ENCODE data around the gene RASGEF1B.
A peak's percentile ranks its signal among the peaks of the same experiment; 100 is the strongest.

Gene RASGEF1B

GRCh38 chr4:81465406-81466340 lies 6.0 kb downstream of the RASGEF1B start:
- no peak for DNase-seq

DNA sequence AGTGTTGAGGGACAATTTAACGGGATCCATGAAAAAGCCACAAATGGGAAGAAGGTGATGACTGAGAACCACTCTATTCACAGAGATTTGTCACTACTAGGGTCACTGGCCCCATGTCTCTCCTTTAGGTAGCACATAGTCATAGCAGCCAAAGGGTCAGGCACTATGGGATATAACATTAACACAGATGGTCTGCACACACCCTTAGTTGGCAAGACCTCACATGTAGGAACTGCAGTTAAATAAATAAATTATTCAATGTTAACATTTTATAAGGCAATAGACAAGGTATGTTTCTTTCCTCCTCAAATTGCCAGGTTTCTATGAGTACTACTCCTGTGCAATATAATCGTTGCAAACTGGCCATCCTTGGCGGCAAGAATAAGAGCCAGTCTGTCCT lies 10.9 kb downstream of the RASGEF1B start:
- no peak for DNase-seq

DNA sequence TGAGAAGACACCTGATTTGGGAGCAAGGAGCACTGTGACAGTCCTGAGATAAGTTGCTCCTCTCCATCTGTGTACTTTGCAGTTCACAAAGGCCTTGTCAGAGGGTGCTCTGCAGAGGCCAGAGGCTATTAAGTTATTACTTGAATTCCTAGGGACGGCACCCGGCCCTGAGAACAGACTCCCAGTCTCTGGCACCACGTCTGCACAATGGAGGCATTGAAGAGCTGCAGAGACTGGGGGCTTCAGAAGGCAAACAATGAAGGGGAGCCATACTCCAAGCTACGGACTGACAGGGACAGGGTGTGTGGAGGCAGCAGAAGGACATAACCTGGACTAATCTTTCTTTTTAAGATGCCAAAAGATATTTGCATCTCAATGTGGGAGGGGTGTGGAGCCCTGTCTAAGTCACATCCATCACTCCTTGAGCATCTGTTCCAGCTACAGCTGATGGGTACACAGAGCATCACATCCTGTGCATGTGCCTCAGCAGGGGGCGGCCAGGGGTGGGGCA lies 11.5 kb downstream of the RASGEF1B start:
- no peak for DNase-seq

- DNase-seq: no peak
These were observed 12.5 kb downstream of the RASGEF1B start for GRCh38 chr4:81459228-81459627.

- DNase-seq: no peak
These were observed 13.7 kb downstream of the RASGEF1B start for GRCh38 chr4:81457921-81458520.

DNA sequence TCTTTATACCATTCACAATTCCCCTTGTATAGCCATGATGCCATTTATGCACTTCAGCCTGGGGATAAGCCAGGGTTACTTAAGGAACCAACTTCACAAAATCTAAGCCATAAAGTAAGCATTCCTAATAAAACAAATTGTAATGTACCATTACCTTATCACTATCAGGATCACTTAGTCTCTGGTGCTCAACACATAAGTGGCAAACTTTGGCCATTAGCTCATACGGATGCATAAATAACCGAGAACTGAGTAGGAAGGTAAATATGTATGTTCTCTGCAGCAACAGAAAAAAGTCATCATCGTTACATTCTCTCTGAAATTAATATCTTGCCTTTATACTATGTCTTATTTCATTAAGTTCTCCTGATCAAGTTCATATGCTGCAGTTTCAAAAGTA lies 14.4 kb downstream of the RASGEF1B start:
- no peak for DNase-seq

DNA sequence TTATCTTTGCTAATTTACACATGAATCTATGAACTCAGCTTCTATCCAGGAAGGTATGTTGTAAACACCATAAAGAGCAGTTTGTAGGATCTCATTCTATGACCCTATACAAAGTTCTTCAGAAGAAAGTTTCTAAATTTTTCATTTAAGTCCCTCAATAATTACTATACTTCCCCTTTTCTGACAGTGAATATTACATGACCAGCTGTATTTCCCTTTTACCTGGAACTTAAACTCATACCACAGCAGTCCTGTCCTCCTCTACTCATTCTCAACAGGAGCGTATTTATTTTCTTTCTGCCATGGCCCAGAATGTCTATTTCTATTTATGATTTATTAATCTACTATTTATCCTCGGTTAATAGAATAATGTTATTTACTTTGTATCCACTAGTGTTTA lies 15.8 kb downstream of the RASGEF1B start:
- DNase-seq: no peak

GRCh38 chr4:81454948-81455347 lies 16.8 kb downstream of the RASGEF1B start:
- no peak for DNase-seq

GRCh38 chr4:81454499-81454898 lies 17.2 kb downstream of the RASGEF1B start:
- peak; percentile 12 to 18 for DNase-seq

- DNase-seq: no peak
These were observed 18.7 kb downstream of the RASGEF1B start for GRCh38 chr4:81453024-81453423.

DNA sequence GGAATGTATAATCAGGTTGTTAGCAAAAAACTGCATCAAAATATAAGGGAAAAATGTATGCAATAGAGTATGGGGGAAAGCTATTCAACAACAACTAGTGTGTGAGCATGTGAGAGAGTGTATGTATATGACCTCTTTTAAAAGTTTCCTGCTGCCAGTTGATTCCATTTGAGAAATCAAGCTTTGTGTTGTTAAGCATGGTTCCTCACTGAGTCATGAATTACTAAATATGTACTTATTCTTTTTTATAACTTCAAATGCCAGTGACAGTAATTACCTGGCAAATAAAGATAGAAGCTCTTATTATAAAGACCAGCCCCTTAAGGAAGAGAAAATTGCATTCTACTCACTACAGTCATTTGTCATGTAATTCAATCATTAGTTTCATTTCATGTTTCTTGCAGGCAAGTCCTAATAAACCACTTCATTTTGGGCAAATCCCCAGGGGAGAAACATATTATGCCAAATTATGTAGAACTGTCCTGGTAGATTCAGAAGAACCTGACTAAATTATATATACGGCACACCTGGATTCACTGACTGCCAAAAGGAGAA lies 19.2 kb downstream of the RASGEF1B start:
- DNase-seq: no peak

- no peak for DNase-seq
These were observed 22.7 kb downstream of the RASGEF1B start for GRCh38 chr4:81449015-81449414.

DNA sequence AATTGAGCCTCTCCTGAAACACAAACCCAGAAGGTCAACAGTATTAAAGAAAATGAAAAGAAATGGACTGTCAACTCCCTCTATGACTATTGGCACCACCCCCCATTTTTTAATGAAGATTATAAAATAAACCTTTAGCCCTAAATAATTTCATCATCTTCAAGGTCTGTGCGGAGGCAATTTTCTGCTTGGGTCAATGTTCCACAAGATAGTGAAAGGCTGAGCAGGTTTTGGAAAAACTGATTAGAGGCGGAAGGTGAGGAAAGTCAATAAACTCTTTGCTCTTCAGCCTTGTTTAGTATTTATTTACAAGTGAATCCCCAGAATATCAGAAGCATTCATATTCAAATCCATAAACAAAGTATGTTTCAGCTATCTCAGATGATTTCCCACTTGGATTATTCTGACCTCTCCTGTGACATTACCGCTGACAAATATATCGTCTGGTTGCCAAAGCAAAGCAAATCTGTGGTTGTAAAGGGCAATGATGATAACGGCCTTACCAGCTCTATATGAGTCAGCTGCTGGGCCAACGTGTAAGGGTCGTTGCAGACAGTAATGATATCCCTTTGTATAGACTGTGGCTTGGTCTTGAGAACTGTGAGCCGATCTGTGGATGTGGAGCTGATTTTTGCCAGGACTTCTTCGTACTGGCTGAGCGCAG lies 24.0 kb downstream of the RASGEF1B start:
- DNase-seq: no peak

DNA sequence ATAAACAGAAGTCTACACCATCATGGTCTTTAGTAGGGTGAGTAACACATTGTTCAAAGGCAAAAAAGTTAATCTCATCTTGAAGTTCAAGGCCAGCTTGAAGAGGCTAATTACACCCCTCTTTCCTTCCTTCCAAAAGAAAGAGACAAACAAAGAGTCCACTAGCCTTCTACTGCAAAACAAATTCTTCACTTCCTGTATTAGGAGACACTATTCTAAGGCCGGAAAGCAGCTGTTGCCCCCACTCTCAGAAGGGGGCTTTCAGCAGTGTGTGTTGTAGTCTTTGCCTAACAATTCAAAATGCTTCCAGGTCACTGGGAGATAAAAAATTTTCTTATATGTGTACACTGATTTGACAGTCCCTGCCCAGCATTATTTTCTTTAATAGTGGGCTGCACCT lies 25.1 kb downstream of the RASGEF1B start:
- DNase-seq: no peak

GRCh38 chr4:81445196-81445595 lies 26.5 kb downstream of the RASGEF1B start:
- no peak for DNase-seq

DNA sequence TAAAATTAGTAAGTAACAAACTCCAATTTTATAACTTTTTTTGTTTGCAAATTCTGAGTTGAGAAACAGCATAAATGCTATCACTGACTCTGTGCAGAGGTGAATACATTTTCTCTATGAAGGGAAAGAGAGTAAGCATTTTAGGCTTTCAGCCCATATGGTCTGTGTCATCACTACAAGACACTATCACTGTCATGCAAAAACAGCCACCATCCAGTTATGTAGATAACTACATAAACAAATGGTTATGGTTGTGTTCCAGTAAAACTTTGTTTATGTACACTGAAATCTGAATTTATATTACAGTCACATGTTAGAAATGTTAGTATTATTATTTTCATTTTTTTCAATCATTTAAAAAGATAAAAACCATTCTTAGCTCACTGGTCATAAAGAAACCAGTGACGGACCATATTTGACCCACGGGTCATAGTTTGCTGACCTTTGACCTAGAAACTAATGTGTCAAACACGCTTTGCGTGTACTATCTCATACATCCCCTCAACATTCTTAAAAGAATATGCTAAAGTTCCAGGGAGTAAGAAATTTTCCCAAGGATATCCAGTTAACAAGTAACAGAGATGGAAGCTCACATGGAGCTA lies 29.1 kb downstream of the RASGEF1B start:
- DNase-seq: no peak

DNA sequence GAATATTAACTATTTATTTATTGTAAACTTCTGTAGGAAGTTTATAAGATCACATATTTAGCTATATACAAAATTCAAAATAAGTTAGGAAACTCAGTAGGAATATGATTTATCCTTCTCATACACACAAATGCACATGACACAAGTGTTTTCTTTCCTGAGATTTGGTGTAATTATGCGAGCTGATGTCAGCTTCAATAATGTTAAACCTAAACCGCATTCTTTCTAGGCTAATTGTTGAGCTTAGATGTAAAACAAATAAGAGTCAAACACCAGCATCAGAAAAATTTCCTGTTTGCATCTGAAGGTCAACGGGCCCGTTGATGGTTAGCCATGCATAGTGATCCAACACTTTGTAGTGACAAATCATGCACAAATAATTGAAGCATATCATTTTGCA lies 30.8 kb downstream of the RASGEF1B start:
- DNase-seq: no peak

DNA sequence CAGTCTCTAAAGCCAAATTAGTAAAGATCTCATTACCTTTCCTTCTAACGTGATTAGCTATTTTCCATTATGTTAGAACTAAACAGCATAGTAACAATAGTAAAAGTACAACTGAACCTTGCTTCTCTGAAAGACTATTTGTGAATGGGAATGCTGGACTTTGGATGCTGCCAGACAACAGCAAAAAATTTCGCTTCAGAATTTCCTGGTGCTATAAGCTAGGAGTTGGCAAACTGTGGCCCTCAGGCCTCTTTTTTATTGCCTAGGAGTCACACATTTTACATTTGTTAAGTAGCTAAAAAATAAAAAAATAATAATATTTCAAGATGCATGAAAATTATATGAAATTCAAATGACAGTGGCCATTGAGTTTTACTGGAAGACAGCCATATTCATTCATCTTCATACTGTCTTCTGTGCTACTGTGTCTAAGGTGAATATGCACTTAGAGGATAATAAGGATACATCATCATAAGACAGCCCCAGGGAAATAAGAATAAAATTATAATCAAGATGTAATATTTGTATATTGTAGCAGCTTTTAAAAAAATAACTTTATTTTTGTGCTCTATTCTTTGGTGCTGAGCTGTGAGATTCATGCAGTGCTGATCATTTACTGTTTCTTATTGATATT lies 34.6 kb downstream of the RASGEF1B start:
- DNase-seq: no peak

DNA sequence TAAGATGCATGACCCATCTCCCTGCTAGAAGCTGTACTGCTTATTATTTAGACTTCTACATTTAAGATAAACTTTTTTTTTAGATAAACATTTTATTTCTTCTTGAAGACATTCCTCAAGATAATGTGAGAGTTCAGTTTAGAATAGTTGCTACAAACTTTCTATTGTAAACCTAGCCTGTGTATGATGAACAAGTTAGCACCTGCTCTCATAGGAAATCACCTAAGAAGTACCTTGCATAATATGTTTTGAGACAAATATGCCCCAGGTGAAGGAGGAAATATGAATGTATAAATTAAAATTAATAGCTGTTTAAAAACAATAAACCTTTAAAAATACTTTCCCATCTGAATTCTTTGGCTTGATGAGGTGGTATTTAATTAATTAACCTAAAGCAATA lies 35.6 kb downstream of the RASGEF1B start:
- no peak for DNase-seq

GRCh38 chr4:81432825-81433224 lies 38.9 kb downstream of the RASGEF1B start:
- no peak for DNase-seq

DNA sequence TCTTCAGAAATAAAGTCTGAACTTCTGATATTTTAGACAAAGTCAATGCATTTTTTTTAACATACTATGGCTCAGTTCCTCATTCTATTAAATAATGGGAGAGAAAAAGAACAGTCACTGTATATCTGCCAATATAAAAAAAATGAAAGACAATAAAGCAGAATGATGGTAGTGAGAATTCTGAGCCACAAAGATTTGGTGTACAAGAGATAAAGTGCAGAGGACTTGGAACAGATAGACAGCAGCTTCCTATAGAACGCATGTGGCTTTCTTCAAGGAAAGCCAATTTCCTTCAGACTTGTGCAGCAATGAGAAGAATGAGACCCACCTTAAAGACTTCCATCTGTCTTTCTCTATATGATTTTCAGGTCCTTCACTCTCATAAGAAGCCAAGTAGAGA lies 39.7 kb downstream of the RASGEF1B start:
- no peak for DNase-seq

GRCh38 chr4:81429607-81430006 lies 42.1 kb downstream of the RASGEF1B start:
- no peak for DNase-seq

All from activated CD4-positive, alpha-beta T cell treated with anti-CD3 and anti-CD28 coated beads, Interleukin-2, amount 50 U/mL, for 4 hours (primary cell).